LHCN-M2 (cell line): ENCODE results near the gene PIGT. TPM values are rescaled to one million over a fixed set of nuclear protein-coding genes. Genes with fewer than 3 reads are reported as not detected.
"Not testable (repeated sequence)": the region's sequence is repeated elsewhere in the genome, so short reads cannot be mapped to it uniquely, and the experiment has no call there.

Experiments used
- DNase-seq: peaks from one replicate; pipeline ENCODE4 v3.0.0-alpha.2; 2012; ENCODE audit warnings: low read depth
- total RNA-seq: library from RNA; depleted of rRNA; stranded (reverse); fragments of >200 nt; gene quantifications from 2 replicates; pipeline ENCODE4 v1.2.3, GENCODE V29; 2014; rRNA removed

Gene PIGT
- total RNA-seq, 1 experiment from 2014 or later: 118 TPM

DNA sequence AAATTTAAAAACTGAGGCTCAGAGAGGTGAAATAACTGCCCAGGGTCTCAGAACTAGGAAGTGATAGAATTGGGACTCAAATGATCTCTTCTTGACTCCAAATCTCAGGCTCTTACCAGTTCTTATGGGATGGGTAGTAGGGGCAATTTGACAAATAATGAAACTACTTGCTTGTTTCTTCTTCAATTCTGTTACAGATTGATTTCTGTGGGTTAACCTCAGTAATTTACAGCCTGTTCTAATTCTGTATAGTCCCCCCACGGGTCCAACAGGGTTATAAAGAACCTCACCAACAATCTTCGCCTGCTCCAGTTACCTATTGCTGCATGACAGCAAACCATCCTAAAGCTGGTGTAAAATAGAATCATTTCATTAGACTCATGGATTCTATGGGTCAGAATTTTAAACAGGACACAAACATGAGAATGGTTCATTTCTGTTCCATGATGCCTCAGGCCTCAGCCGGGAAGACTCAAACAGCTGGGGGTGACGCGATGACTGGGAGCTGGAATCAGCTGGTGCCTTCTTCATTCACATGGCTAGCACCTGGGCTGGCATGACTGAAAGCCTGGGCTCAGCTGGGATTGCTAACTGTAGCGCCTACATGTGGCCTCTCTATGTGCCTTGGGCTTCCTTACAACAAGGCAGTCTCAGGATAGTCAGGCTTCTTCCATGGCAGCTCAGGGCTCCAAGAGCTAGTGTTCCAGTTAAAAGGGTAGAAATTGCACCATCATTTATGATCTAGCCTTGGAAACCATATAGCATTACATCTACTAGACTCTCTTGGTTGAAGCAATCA lies 47.0 kb downstream of the PIGT start:
- DNase-seq: peak; percentile 9

DNA sequence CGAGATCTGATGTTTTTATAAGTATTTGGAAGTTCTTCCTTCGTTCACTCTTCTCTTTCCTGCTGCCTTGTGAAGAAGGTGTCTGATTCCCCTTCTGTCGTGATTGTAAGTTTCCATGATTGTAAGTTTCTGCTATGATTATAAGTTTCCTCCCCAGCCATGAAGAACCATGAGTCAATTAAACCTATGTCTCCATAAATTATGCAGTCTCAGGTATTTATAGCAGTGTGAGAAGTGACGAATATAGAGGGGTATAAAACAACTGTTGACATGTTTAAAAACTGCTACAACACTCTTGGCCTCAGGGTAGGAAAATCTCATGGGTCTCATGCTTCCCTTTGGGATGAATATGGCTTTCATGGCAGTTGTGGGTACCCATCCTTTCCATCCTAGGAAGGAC lies 47.8 kb downstream of the PIGT start:
- no peak for DNase-seq

DNA sequence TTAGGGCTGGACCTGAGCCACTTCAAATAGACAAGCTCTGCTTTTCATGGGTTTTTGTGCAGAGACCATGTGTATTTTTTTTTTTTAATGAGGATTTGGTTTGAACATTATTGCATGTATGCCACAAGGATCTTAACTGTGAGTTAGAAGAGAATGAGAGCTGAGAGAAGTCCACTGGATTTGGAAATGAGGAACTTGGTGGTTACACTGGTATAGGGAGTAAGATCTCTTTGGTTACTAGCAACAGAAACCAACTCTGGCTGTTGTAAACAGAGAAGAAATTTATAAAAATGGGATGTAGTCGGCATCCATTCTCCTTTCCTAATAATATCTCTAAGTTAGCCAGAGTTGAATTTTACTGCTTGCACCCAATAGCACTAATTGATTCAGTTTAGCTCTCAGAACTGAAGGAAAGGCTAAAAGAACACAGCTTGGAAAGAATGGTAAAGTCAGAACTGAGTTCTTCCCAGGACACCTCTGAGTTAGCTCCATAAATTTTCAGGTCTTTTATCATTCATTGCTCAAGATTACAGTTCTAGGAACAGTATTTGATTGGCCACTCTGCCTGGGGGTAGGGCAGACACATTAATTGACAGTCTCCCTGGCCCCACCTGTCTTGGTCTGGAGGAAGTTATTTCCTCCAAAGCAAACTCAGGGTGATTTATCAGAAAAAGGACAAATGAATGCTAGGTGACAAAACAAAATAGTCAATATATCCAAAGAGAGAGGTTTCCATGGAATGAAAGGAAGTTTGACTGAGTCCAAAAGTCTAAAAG lies 49.7 kb downstream of the PIGT start:
- DNase-seq: no peak

DNA sequence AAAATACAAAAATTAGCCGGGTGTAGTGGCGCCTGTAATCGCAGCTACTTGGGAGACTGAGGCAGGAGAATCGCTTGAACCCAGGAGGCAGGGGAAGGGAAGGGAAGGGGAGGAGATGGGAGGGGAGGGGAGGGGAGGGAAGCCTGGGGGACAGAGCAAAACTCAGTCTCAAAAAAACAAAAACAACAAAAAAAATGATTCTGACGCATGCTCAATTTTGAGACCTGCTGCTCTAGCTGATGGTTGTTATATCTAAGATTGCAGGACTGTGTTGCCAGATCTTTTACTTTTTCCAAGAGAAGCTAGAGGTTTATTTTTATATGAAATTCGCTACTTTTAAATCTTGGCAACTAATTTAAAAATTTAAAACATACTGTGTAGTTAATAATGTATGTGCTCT lies 51.2 kb downstream of the PIGT start:
- no peak for DNase-seq

DNA sequence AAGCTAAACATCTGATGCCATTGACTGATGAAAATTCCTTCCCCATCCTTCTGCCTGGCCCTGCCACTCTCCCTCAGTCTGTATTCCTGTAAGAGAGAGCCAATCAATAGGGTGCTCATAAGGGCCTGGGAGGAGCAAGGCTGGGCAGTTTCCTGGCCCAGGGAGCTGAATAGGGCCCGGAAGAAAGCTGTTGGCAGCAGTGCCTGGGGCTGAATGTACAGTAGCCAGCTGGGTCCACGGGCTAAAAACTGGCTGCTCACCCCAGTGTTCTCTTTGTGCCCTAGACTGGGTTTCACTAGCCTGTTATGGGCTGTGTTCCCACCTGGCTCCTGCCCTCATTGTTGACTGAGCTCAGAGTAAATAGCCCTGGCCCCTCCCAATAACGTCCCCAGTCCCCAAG lies 51.9 kb downstream of the PIGT start:
- no peak for DNase-seq

DNA sequence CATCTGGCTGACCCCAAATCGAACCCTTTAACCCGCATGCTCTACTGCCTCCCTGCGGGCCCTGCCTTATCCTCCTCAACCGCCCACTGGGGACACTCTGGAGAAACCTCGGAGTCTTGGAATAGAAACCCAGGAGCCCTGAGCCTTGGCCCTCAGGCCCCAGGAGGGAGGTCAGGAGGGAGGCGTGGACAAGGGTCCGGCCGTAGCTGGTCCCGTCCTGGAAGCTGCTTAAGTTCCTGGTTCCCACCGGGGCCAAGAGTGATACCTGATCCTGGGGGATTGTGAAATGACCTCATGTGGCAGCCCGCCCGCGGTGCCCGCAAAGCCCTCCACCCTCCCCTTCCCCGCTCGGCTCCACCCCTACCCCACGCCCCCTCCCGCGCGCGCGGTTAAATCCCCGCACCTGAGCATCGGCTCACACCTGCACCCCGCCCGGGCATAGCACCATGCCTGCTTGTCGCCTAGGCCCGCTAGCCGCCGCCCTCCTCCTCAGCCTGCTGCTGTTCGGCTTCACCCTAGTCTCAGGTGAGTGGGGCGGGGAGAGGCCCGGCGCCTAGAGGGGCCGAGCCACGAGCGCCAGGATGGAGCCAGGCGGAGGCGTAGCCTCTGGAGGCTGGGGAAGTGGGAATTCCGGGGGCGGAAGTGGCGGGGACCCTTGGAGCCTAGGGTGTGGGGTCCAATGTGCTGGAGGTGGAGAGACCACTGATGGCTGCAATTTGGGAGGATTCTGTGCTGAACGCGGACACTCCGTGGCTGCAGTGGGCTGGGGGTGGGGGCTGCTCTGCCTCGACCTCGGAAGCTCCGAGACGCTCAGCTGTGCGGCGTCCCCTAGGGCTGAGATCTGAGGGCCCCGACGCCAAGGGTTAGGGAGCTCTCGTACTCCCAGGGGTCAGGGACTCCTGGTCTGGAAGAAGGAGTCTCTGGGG lies 53.7 kb downstream of the PIGT start, which contains the start of gene WFDC2:
Gene WFDC2 (plus strand): TSS at position 418 of the 926 bp plus-strand sequence. CDS start 29 bp downstream, at position 447.
- DNase-seq: no peak

DNA sequence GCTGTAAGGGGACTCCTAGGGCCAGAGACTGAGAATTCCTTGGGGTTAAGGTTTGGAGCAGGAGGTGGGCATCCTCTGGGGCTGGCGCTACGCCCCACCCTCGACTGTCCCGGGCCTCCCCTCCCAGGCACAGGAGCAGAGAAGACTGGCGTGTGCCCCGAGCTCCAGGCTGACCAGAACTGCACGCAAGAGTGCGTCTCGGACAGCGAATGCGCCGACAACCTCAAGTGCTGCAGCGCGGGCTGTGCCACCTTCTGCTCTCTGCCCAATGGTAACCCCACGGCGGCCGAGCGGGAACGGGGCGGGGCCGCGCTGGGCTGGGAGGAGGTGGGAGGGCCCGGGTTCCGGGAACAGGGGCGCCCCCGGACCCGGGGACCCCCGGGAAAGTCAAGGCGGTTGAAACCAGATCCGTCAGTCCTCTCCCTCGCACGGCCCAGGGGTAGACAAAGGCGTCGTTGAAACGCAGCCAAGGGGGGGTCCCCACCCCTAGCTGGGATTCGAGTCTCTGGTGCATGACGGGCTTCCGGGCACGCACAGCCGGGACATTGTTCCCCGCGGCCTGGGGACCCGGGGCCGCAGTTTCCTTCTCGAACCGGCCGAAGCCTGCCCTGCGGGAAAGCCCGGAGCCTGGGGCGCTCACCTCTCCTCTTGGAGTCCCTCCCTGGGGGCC lies 54.5 kb downstream of the PIGT start:
- peak; percentile 10 for DNase-seq

DNA sequence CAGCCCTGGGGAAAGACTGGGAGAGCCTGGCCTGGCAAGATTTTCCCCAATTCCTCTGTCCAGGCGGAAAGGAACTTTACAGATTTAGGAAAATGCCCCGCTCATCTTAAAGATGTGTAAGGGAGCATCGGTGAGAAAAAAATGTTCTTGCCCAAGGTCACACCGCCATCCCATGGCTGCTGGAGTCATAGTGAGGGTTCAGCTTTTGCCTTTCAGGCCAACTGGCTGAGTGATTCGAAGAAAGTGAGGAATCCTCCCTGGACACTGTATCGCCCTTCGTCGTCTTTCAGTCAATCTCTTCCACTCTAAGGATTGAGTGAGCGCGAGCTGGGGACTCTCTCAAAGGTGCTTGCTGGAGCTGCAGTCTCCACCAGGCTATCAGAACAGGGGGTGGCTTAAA lies 55.0 kb downstream of the PIGT start:
- DNase-seq: peak; percentile 27

DNA sequence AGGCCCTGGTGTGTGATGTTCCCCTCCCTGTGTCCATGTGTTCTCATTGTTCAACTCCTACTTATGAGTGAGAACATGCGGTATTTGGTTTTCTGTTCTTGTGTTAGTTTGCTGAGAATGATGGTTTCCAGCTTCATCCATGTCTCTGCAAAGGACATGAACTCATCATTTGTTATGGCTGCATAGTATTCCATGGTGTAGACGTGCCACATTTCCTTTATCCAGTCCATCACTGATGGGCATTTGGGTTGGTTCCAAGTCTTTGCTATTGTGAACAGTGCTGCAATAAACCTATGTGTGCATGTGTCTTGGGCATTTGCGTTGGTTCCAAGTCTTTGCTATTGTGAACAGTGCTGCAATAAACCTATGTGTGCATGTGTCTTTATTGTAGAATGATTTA lies 56.3 kb downstream of the PIGT start:
- DNase-seq: not testable (repeated sequence)

Other genes starting within 250 kb of the PIGT start
- gene PI3, start 241.2 kb upstream of the PIGT start, total RNA-seq: not detected in 2 replicates
- not detected in 2 replicates for gene SEMG1, start 209.1 kb upstream of the PIGT start, total RNA-seq
- gene SEMG2, start 194.8 kb upstream of the PIGT start, total RNA-seq: not detected in 2 replicates
- gene SLPI, start 161.6 kb upstream of the PIGT start, total RNA-seq: not detected in 2 replicates
- gene RBPJL, start 109.3 kb upstream of the PIGT start, total RNA-seq: not detected in 2 replicates
- gene MATN4, start 107.8 kb upstream of the PIGT start, total RNA-seq: 0.23 TPM in 1 of 2 replicates, not detected in the other
- gene SDC4, start 67.7 kb upstream of the PIGT start, total RNA-seq: 102 and 126 TPM in 2 replicates
- gene SYS1, start 53.0 kb upstream of the PIGT start, total RNA-seq: 23.6 and 30.2 TPM in 2 replicates
- gene TP53TG5, start 37.8 kb upstream of the PIGT start, total RNA-seq: not detected in 2 replicates
- 0.29 and 1.3 TPM in 2 replicates for gene DBNDD2, start 7.9 kb upstream of the PIGT start, total RNA-seq
- not detected in 2 replicates for gene WFDC2, start 53.6 kb downstream of the PIGT start, total RNA-seq
- gene SPINT3, start 99.5 kb downstream of the PIGT start, total RNA-seq: not detected in 2 replicates
- not detected in 2 replicates for gene WFDC6, start 123.3 kb downstream of the PIGT start, total RNA-seq
- not detected in 2 replicates for gene EPPIN, start 131.3 kb downstream of the PIGT start, total RNA-seq
- gene WFDC8, start 163.1 kb downstream of the PIGT start, total RNA-seq: not detected in 2 replicates
- not detected in 2 replicates for gene WFDC10A, start 213.6 kb downstream of the PIGT start, total RNA-seq
- not detected in 2 replicates for gene WFDC9, start 215.1 kb downstream of the PIGT start, total RNA-seq